Renal cortical epithelial cell (primary cell): ENCODE data around the gene WDR18. TPM values are rescaled to one million over a fixed set of nuclear protein-coding genes. Genes with fewer than 3 reads are reported as not detected.

Source experiments
- DNase-seq: peaks from one replicate; pipeline ENCODE4 v3.0.0-alpha.2; 2011; ENCODE audit warnings: low read depth
- total RNA-seq: library from RNA; depleted of rRNA; stranded (reverse); fragments of >200 nt; gene quantifications from 2 replicates; pipeline ENCODE4 v1.2.3, GENCODE V29; 2014

The WDR18 gene
- total RNA-seq, result 31.1 and 50.4 TPM in 2 replicates

GRCh38 chr19:984165-984967 is at the start of gene WDR18:
Gene WDR18, plus strand, starts transcription at chr19:984345. Its CDS starts 9 bp downstream, at chr19:984354.
- DNase-seq, result peak; percentile 55

- no peak for DNase-seq
These were observed 49.2 kb upstream of the WDR18 start for GRCh38 chr19:934865-935479.

GRCh38 chr19:936175-936546 is 48.0 kb upstream of the WDR18 start:
- DNase-seq, result no peak

- no peak for DNase-seq
These were observed 46.9 kb upstream of the WDR18 start for GRCh38 chr19:937259-937694.

- no peak for DNase-seq
These were observed 45.8 kb upstream of the WDR18 start for GRCh38 chr19:938233-938923.

GRCh38 chr19:939439-939838 is 44.7 kb upstream of the WDR18 start:
- DNase-seq, result no peak

- DNase-seq, result no peak
These were observed 44.2 kb upstream of the WDR18 start for GRCh38 chr19:939922-940321.

- DNase-seq, result peak; percentile 50
These were observed 43.4 kb upstream of the WDR18 start for GRCh38 chr19:940591-941291.

GRCh38 chr19:941292-942132 is 42.6 kb upstream of the WDR18 start:
- no peak for DNase-seq

GRCh38 chr19:942133-942645 is 42.0 kb upstream of the WDR18 start:
- peak; percentile 32 for DNase-seq

- no peak for DNase-seq
These were observed 40.5 kb upstream of the WDR18 start for GRCh38 chr19:943551-944170.

GRCh38 chr19:944171-944567 is 40.0 kb upstream of the WDR18 start:
- no peak for DNase-seq

- no peak for DNase-seq
These were observed 39.4 kb upstream of the WDR18 start for GRCh38 chr19:944663-945241.

GRCh38 chr19:945401-946252 is 38.5 kb upstream of the WDR18 start:
- no peak for DNase-seq

GRCh38 chr19:947090-947706 is 36.9 kb upstream of the WDR18 start:
- no peak for DNase-seq

- no peak for DNase-seq
These were observed 36.2 kb upstream of the WDR18 start for GRCh38 chr19:947707-948539.

- DNase-seq, result no peak
These were observed 35.2 kb upstream of the WDR18 start for GRCh38 chr19:948842-949496.
